ENCODE results near the gene ADGRA1.
"Not testable (repeated sequence)": the region's sequence is repeated elsewhere in the genome, so short reads cannot be mapped to it uniquely, and the experiment has no call there.

ADGRA1 gene

GRCh38 chr10:133110609-133111275, 23.0 kb downstream of the ADGRA1 start:
- DNase-seq (ENCODE audit: low read depth), result no peak

- not testable (repeated sequence) for DNase-seq (ENCODE audit: low read depth)
Measured at GRCh38 chr10:133111640-133112039, 23.9 kb downstream of the ADGRA1 start.

- no peak for DNase-seq (ENCODE audit: low read depth)
Measured at GRCh38 chr10:133113146-133113830, 25.6 kb downstream of the ADGRA1 start.

- no peak for DNase-seq (ENCODE audit: low read depth)
Measured at GRCh38 chr10:133113847-133114246, 26.1 kb downstream of the ADGRA1 start.

- no peak for DNase-seq (ENCODE audit: low read depth)
Measured at GRCh38 chr10:133114251-133114650, 26.5 kb downstream of the ADGRA1 start.

- no peak for DNase-seq (ENCODE audit: low read depth)
Measured at GRCh38 chr10:133114726-133115452, 27.2 kb downstream of the ADGRA1 start.

GRCh38 chr10:133115453-133115842, 27.7 kb downstream of the ADGRA1 start:
- DNase-seq (ENCODE audit: low read depth), result no peak

- no peak for DNase-seq (ENCODE audit: low read depth)
Measured at GRCh38 chr10:133115976-133116375, 28.3 kb downstream of the ADGRA1 start.

GRCh38 chr10:133116455-133116854, 28.7 kb downstream of the ADGRA1 start:
- DNase-seq (ENCODE audit: low read depth), result no peak

GRCh38 chr10:133117036-133117687, 29.4 kb downstream of the ADGRA1 start:
- DNase-seq (ENCODE audit: low read depth), result no peak

- DNase-seq (ENCODE audit: low read depth), result no peak
Measured at GRCh38 chr10:133117688-133118071, 30.0 kb downstream of the ADGRA1 start.

- no peak for DNase-seq (ENCODE audit: low read depth)
Measured at GRCh38 chr10:133121479-133121878, 33.8 kb downstream of the ADGRA1 start.

- DNase-seq (ENCODE audit: low read depth), result no peak
Measured at GRCh38 chr10:133122171-133122935, 34.6 kb downstream of the ADGRA1 start.

- no peak for DNase-seq (ENCODE audit: low read depth)
Measured at GRCh38 chr10:133123050-133123745, 35.5 kb downstream of the ADGRA1 start.

- DNase-seq (ENCODE audit: low read depth), result no peak
Measured at GRCh38 chr10:133123746-133124356, 36.1 kb downstream of the ADGRA1 start.

GRCh38 chr10:133124357-133125211, 36.9 kb downstream of the ADGRA1 start:
- no peak for DNase-seq (ENCODE audit: low read depth)

- no peak for DNase-seq (ENCODE audit: low read depth)
Measured at GRCh38 chr10:133125901-133126300, 38.2 kb downstream of the ADGRA1 start.

GRCh38 chr10:133126431-133127290, 38.9 kb downstream of the ADGRA1 start:
- no peak for DNase-seq (ENCODE audit: low read depth)
